IMR-90 (cell line): ENCODE results near the gene MBD1. TPM values are rescaled to one million over a fixed set of nuclear protein-coding genes. Genes with fewer than 3 reads are reported as not detected.

Experiments used
- ATAC-seq: fragments of 200-7000 bp; cut with Tn5 transposase; 2 replicates; pipeline ENCODE4 v1.9.1; 2020; ENCODE audit warnings: low read depth, mild to moderate bottlenecking, moderate library complexity
- BruUV-seq: library from RNA; stranded (reverse); fragments of 400-500 nt; replicated peaks from 2 replicates; lab custom pipeline; 2021; lab: Mats Ljungman, UMichigan
- CTCF ChIA-PET: fragments of 300-600 bp; formaldehyde crosslinking; extraction: SDS; loops from one replicate; lab custom pipeline; 2021; ENCODE audit warnings: antibody characterized with exemption; lab: Yijun Ruan, JAX
- POLR2A ChIA-PET: fragments of 300-600 bp; sonication (Branson Sonifier 250); formaldehyde crosslinking; loops from one replicate; lab custom pipeline; 2022; ENCODE audit warnings: antibody characterized with exemption; ENCODE audit not compliant: unreplicated experiment; lab: Charles Lee
- DNase-seq: peaks from one replicate; pipeline ENCODE4 v3.0.0; 2013
- H2AFZ ChIP-seq: replicated peaks from 2 replicates; pipeline ENCODE3; 2013; ENCODE audit warnings: low read length, mild to moderate bottlenecking; ENCODE audit not compliant: poor library complexity
- H2AK5ac ChIP-seq: 2 replicates; pipeline ENCODE4 v1.6.1; 2013; ENCODE audit warnings: low read depth, low read length, inconsistent platforms
- H2AK9ac ChIP-seq: replicated peaks from 2 replicates; pipeline ENCODE3; 2013; ENCODE audit warnings: mild to moderate bottlenecking, low read depth, low read length, moderate library complexity; ENCODE audit not compliant: poor library complexity
- H2BK120ac ChIP-seq: 2 replicates; pipeline ENCODE4 v1.6.1; 2013; ENCODE audit warnings: low read depth, low read length, inconsistent platforms
- H2BK15ac ChIP-seq: 3 replicates; pipeline ENCODE4 v1.6.1; 2013; ENCODE audit warnings: low read depth, low read length, inconsistent platforms
- H2BK20ac ChIP-seq: 2 replicates; pipeline ENCODE4 v1.6.1; 2013; ENCODE audit warnings: low read depth, mild to moderate bottlenecking, inconsistent platforms, low read length, moderate library complexity
- H2BK5ac ChIP-seq: 2 replicates; pipeline ENCODE4 v1.6.1; 2013; ENCODE audit warnings: mild to moderate bottlenecking, low read depth, low read length, inconsistent platforms; ENCODE audit not compliant: poor library complexity, severe bottlenecking
- H3K14ac ChIP-seq: replicated peaks from 2 replicates; pipeline ENCODE4 v1.6.1; 2013; ENCODE audit warnings: low read depth, low read length, inconsistent platforms
- H3K18ac ChIP-seq: 2 replicates; pipeline ENCODE4 v1.6.1; 2013; ENCODE audit warnings: low read depth, low read length, control low read depth
- H3K23ac ChIP-seq: 2 replicates; pipeline ENCODE4 v1.6.1; 2013; ENCODE audit warnings: low read depth, low read length, inconsistent platforms
- H3K27ac ChIP-seq: 2 replicates; pipeline ENCODE4 v1.5.1; 2013; ENCODE audit warnings: mild to moderate bottlenecking, control low read depth, low read length; ENCODE audit not compliant: insufficient read depth
- H3K27me3 ChIP-seq: 2 replicates; pipeline ENCODE4 v1.6.1; 2013; ENCODE audit warnings: low read length; ENCODE audit not compliant: control insufficient read depth, insufficient read depth
- H3K36me3 ChIP-seq: 2 replicates; pipeline ENCODE4 v1.6.1; 2013; ENCODE audit warnings: low read length, mixed read lengths; ENCODE audit not compliant: control insufficient read depth, insufficient read depth
- H3K4ac ChIP-seq: 2 replicates; pipeline ENCODE4 v1.6.1; 2013; ENCODE audit warnings: low read depth, low read length, inconsistent platforms
- H3K4me1 ChIP-seq: 2 replicates; pipeline ENCODE4 v1.6.1; 2013; ENCODE audit warnings: low read length, mixed read lengths; ENCODE audit not compliant: control insufficient read depth, insufficient read depth
- H3K4me2 ChIP-seq: 2 replicates; pipeline ENCODE4 v1.6.1; 2013; ENCODE audit warnings: low read depth, mild to moderate bottlenecking, control low read depth, low read length, moderate library complexity
- H3K4me3 ChIP-seq: 2 replicates; pipeline ENCODE4 v1.5.1; 2013; ENCODE audit warnings: low read depth, mild to moderate bottlenecking, control low read depth, low read length, moderate library complexity; ENCODE audit not compliant: insufficient read depth
- H3K56ac ChIP-seq: 2 replicates; pipeline ENCODE4 v1.6.1; 2013; ENCODE audit warnings: low read length, inconsistent platforms; ENCODE audit not compliant: insufficient read depth; ENCODE audit errors: extremely low read depth
- H3K79me1 ChIP-seq, 2 experiments: 2 replicates each; pipeline ENCODE4 v1.6.1; 2013; ENCODE audit warnings: low read length in 2 of 2, inconsistent platforms in 1 of 2, low read depth in 1 of 2
- H3K9ac ChIP-seq: 2 replicates; pipeline ENCODE4 v1.6.1; 2013; ENCODE audit warnings: low read depth, low read length, control low read depth
- H3K9me1 ChIP-seq: 2 replicates; pipeline ENCODE4 v1.6.1; 2013; ENCODE audit warnings: low read length, inconsistent platforms; ENCODE audit not compliant: insufficient read depth
- H3K9me3 ChIP-seq: 2 replicates; pipeline ENCODE4 v1.6.1; 2013; ENCODE audit warnings: low read length; ENCODE audit not compliant: control insufficient read depth, insufficient read depth
- H4K20me1 ChIP-seq: 2 replicates; pipeline ENCODE4 v1.6.1; 2013; ENCODE audit warnings: low read length, inconsistent platforms; ENCODE audit not compliant: insufficient read depth
- H4K5ac ChIP-seq: 2 replicates; pipeline ENCODE4 v1.6.1; 2013; ENCODE audit warnings: mild to moderate bottlenecking, low read depth, low read length, control low read depth
- H4K8ac ChIP-seq, 2 experiments: 2 replicates each; pipeline ENCODE4 v1.6.1; 2013; ENCODE audit warnings: low read depth in 2 of 2, low read length in 2 of 2, control low read depth in 1 of 2, inconsistent platforms in 1 of 2
- H4K91ac ChIP-seq: 2 replicates; pipeline ENCODE4 v1.6.1; 2013; ENCODE audit warnings: low read depth, low read length, inconsistent platforms; ENCODE audit not compliant: insufficient read depth
- BHLHE40 ChIP-seq: fragments of 150-350 bp; IDR thresholded peaks from 2 replicates; pipeline ENCODE4 v1.6.1; 2016; ENCODE audit warnings: mild to moderate bottlenecking, low read depth, low read length
- CHD1 ChIP-seq: IDR thresholded peaks from 2 replicates; pipeline ENCODE4 v1.6.1; 2012; ENCODE audit warnings: low read depth, low read length, improper control_type of control experiment
- CTCF ChIP-seq: conservative IDR thresholded peaks from 2 replicates; pipeline ENCODE4 v1.5.1; 2012; ENCODE audit warnings: mild to moderate bottlenecking, low read depth, low read length, improper control_type of control experiment
- ELK1 ChIP-seq: fragments of 150-350 bp; IDR thresholded peaks from 2 replicates; pipeline ENCODE4 v1.6.1; 2016; ENCODE audit warnings: low read depth, mild to moderate bottlenecking, low read length, moderate library complexity, borderline replicate concordance
- FOS ChIP-seq: fragments of 150-350 bp; IDR thresholded peaks from 2 replicates; pipeline ENCODE4 v1.6.1; 2016; ENCODE audit warnings: low read depth, low read length
- MXI1 ChIP-seq: IDR thresholded peaks from 2 replicates; pipeline ENCODE4 v1.6.1; 2012; ENCODE audit warnings: low read depth, mild to moderate bottlenecking, low read length, moderate library complexity, borderline replicate concordance
- NFE2L2 ChIP-seq: fragments of 150-350 bp; IDR thresholded peaks from 2 replicates; pipeline ENCODE4 v1.6.1; 2016; ENCODE audit warnings: low read depth, mild to moderate bottlenecking, low read length
- POLR2A ChIP-seq: IDR thresholded peaks from 2 replicates; pipeline ENCODE4 v1.6.1; 2012; ENCODE audit warnings: mild to moderate bottlenecking, low read depth, low read length
- RFX5 ChIP-seq: IDR thresholded peaks from 2 replicates; pipeline ENCODE4 v1.8.0; 2012; ENCODE audit warnings: low read depth, mild to moderate bottlenecking, low read length, moderate library complexity
- SMC3 ChIP-seq: fragments of 150-350 bp; IDR thresholded peaks from 2 replicates; pipeline ENCODE4 v1.6.1; 2016; ENCODE audit warnings: low read depth, mild to moderate bottlenecking, antibody characterized with exemption, low read length, moderate library complexity
- USF2 ChIP-seq: fragments of 150-350 bp; IDR thresholded peaks from 2 replicates; pipeline ENCODE4 v1.6.1; 2017; ENCODE audit warnings: mild to moderate bottlenecking, antibody characterized with exemption, low read length, low read depth
- WGBS, 2 experiments: methylation state at CpG; one replicate each; pipeline versions ENCODE4 v1.1.5 to v1.1.7; 2013; ENCODE audit warnings: missing lambda C conversion rate in 2 of 2; ENCODE audit not compliant: insufficient read length in 1 of 2; ENCODE audit errors: extremely low coverage in 2 of 2; 5-methylcytosine and 5-hydroxymethylcytosine counted together
- dilution Hi-C: fragments of 300-500 bp; cut with HindIII; formaldehyde crosslinking; loops from one replicate; pipeline ENCODE4 v1.14.3; 2018; ENCODE audit warnings: low sequenced_read_pairs; ENCODE audit not compliant: unreplicated experiment
- in situ Hi-C: fragments of 300-500 bp; cut with MboI; formaldehyde crosslinking; loops from 3 replicates; pipeline ENCODE4 v1.14.3; 2019; ENCODE audit warnings: low sequenced_read_pairs, inconsistent platforms, mixed read lengths
- intact Hi-C: fragments of 100-400 bp; cut with micrococcal nuclease; formaldehyde crosslinking; loops from 2 replicates; pipeline ENCODE4 v1.10.0; 2022
- polyA plus RNA-seq, 3 experiments: library from polyadenylated mRNA; depleted of rRNA; stranded (reverse); fragments of >200 nt; gene quantifications; 2 replicates each; pipeline ENCODE4 v1.2.3, GENCODE V29; 2012; ENCODE audit warnings: low replicate concordance in 1 of 3
- total RNA-seq: library from RNA; depleted of rRNA; stranded (reverse); fragments of >200 nt; gene quantifications from 2 replicates; pipeline ENCODE4 v1.2.3, GENCODE V29; 2012

MBD1 gene
- total and polyA plus RNA-seq, 2 of the 4 experiments (the other 2 are of a cell fraction) = 31.7 to 56.5 TPM

DNA sequence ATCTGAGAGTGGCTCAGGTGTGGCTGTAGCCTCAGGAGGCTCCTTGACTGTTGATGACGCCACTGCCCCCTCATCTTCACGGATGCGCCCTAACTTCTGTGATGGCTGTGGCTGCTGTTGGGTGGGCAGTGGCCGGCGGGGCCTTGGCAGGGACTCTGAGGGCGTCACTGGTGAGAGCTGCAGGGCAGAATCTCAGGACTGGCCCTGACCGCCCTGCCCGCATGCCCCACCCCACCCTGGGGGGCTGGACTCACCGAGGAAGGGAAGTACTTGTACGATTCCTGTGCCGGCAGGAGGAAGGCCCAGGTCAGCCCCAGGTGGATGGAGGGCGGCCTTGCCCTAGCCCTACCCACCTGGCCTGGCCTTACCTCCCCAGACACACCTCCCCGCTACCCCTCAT, 3.7 kb upstream of the MBD1 start (continued):
- TF ChIP-seq CTCF = no peak

DNA sequence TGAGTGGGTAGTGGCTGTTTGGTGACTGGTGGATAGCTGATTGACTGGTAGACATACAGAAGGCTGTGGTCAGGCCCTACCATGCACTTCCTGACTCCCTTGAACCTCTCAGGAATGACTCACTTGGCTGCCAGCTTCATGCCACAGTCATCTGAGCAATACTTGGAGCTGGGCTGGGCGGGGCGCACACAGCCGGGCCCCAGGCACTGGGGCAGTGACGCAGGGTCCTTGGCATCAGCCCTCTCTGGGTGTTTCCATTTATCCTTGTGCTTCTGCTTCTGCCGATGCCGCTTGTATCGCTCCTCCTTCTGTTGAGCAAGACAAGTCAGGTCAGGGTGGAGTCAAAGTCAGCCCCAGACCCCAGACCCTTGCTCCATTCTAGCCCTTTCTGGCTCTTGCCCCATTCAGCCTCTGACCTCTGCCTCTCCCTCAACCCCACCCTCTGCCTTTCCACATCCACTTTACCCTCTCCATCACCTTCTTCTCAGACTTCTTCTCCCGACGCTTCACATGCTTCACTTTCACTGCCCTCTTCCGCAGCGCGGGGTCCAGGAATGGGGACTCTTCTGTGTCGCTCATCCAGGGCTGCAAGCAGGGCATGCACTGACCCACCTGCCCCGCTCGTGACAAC, 3.0 kb upstream of the MBD1 start:
- H3K9me1 ChIP-seq = peaks cover 9% of the 10 kb centered on the region; the same call in 1 of the 2 replicates
- no peak overlapping the region for H4K8ac ChIP-seq
- H3K23ac ChIP-seq = no peak overlapping the region
- in situ Hi-C loops = loop anchor here (25.0 kb wide), 2 partner anchors 753 to 1647 kb away; partner anchors contain the start of gene SMAD4
- no peak overlapping the region for H2BK15ac ChIP-seq
- intact Hi-C loops = loop anchor here (10.0 kb wide), 1 partner anchor 790 kb away; the partner anchor contains the start of gene RPL17
- no peak overlapping the region for H2BK20ac ChIP-seq
- H3K4me3 ChIP-seq = no peak overlapping the region
- H3K56ac ChIP-seq = no peak overlapping the region
- H3K4me1 ChIP-seq = peaks cover 10% of the 10 kb centered on the region
- no peak overlapping the region for H2BK5ac ChIP-seq
- no peak overlapping the region for H3K18ac ChIP-seq
- no peak overlapping the region for H3K27ac ChIP-seq
- no peaks in the 10 kb centered on the region for H3K27me3 ChIP-seq
- dilution Hi-C loops = no loop called here
- no peak overlapping the region for H3K14ac ChIP-seq
- no peak overlapping the region for H2AK5ac ChIP-seq
- peaks cover 33% of the 10 kb centered on the region for H3K36me3 ChIP-seq
- H4K91ac ChIP-seq = no peak overlapping the region
- 86% methylated on average over 7 of the region's 15 CpGs; no CpG with 5 or more reads in 1 of the 2 experiments for WGBS, 2 experiments
- no peak overlapping the region for H3K4ac ChIP-seq
- H4K5ac ChIP-seq = no peak overlapping the region
- ATAC-seq = no peak
- BruUV-seq = no TSS peak
- DNase-seq = no peak
- H3K79me1 ChIP-seq = peaks cover 13 to 40% of the 10 kb centered on the region in 2 experiments
- ChIA-PET POLR2A (no interaction called here), CTCF (no interaction called here)
- no peaks in the 10 kb centered on the region for H3K9me3 ChIP-seq
- H2BK120ac ChIP-seq = no peak overlapping the region
- H2AK9ac ChIP-seq = no peak overlapping the region
- H3K9ac ChIP-seq = no peak overlapping the region
- H2AFZ ChIP-seq = no peak overlapping the region
- no peak overlapping the region for H3K4me2 ChIP-seq
- H4K20me1 ChIP-seq = peaks cover 7% of the 10 kb centered on the region; the same call in 1 of the 2 replicates
- no peak for TF ChIP-seq MXI1
- no peak for TF ChIP-seq RFX5
- no peak for TF ChIP-seq SMC3
- TF ChIP-seq CHD1 = no peak
- TF ChIP-seq BHLHE40 = no peak
- TF ChIP-seq NFE2L2 = no peak
- TF ChIP-seq POLR2A = no peak
- no peak for TF ChIP-seq ELK1
- no peak for TF ChIP-seq FOS
- no peak for TF ChIP-seq USF2
